HG03175 (cell line): ENCODE results near the gene ANKZF1.
A peak's percentile ranks its signal among the peaks of the same experiment; 100 is the strongest.

ENCODE experiments used
- ATAC-seq: cut with Tn5 transposase; IDR thresholded peaks from one replicate; pipeline ENCODE4 v1.9.1; 2021; ENCODE audit warnings: mild to moderate bottlenecking, moderate library complexity; ENCODE audit not compliant: unreplicated experiment

ANKZF1 gene

DNA sequence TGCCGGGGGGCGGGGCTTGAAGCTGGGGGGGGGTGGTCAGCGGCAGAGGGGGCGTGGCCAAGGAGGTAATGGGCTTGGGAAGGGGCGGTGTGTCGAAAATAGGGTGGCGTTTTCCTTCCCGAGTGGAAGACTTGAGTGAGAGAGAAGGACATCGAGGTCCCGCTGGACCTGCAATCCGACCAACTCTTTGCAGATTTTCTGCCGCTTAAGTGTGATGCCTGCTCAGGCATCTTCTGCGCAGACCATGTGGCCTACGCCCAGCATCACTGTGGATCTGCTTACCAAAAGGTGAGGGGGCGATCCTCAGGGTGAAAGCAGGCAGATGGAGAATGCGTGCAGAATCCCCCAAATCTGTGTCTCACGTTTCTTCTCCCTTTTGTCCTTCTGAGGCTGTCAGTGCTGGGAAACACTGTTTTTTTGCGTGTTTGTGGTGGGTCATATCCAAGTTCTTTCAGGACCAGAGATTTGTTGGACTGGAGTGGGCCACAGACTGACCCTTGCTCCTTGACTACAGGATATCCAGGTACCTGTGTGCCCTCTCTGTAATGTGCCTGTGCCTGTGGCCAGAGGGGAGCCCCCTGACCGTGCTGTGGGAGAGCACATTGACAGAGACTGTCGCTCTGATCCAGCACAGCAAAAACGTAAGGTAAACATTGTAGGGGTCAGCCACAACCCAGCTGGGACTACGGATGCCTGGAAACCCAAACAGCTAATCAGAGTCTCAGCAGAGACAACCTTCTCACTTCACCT lies 22.3 kb upstream of the ANKZF1 start:
- no peak for ATAC-seq

DNA sequence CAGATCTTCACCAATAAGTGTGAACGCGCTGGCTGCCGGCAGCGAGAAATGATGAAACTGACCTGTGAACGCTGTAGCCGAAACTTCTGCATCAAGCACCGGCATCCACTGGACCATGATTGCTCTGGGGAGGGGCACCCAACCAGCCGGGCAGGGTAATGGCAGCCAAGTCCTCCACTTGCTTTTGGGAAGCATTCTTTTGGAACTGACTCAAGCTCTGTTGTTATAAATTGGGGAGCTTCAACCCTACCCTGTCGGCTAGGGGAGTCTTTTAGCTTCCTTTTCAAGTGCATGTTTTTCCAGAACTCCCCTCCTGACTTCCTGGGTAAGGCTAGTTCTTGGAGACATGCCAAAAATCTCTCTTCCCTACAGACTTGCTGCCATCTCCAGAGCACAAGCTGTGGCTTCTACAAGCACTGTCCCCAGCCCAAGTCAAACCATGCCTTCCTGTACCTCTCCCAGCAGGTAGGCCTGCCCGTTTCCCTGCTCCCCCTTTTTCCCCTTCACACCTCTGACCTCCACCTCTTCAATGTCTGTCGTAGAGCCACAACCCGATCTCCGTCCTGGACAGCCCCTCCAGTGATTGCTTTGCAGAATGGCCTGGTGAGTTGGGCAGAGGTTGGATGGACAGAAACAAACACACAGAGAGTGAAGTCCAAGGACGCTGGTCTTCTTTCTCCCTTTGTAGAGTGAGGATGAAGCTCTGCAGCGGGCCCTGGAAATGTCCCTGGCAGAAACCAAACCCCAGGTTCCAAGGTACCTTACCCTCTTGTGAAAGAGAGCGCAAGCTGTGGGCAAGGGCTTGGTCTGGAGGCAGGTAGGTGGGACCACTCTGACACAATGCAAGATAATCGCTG lies 21.5 kb upstream of the ANKZF1 start:
- no peak for ATAC-seq

DNA sequence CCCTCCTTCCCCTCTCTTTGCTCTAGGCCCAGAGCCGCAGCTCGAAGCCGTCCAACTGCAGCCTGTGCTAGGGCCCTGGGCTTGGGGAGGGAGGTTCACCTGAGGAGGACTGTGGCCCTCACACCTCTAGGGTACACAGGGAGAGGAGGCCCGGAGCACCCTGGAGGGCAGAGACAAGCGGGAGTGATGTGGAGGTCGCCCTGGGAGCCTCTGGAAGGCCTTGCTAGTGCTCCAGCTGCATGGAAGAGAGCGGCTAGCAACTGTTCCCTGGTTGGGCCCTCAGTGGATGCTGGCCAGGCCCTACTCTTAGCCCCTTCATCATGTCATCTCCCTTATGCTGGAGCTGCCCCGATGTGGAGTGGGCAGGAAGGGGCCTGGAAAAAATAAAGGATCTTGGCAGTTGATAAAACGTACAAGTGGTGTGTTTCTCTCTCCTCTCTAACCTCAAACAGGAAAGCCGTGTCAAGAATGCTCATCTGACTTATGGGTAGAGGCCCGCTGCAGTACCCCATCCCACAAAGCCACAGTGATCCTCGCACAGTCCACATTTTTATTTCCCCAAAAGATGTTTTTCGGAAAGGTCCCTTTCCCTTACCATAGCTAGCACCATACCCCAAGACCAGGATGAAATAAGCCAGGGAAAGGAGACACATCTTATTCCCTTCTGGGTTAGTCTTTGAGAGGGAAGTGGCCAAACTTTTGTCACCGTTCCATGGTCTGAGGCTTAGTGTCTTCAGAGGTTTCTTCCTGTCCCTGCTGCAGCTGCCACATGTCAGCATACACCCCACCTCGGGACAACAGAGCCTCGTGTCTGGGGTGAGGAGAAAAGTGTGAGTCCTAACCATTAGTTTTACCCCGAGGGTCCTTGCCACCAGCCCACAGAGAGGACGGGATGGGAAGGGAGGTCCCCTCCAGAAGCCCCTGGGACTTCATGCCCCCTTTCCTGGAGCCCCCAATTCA lies 20.1 kb upstream of the ANKZF1 start:
- ATAC-seq, result no peak

DNA sequence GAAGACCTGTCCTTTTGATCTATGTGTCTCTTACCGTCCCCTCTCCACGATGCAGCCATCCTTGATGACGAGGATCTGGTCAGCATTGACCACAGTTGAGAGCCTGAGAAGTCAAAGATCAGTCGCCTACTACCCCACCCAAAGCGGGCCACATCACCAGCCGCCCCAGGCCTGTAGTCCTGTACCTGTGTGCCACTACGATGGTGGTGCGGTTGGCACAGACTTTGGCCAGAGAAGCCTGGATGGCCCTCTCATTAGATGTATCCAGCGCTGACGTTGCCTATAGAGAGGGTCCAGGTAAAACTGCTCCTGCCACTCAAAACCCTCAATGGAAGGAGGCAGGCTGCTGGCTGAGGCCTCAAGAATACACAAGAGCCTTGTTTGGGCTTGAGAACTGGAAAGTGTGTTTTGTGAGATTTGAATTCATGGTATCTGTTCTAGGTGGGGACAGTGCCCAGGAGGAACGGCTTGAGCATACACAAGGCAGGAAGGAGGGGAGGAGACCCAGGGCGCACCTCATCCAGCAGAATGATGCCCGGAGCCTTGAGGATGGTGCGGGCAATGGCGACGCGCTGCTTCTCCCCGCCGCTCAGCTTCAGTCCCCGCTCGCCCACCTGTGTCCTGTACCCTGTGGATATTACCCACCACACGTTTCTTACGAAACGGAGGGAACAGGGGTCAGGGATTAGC lies 19.3 kb upstream of the ANKZF1 start:
- no peak for ATAC-seq

DNA sequence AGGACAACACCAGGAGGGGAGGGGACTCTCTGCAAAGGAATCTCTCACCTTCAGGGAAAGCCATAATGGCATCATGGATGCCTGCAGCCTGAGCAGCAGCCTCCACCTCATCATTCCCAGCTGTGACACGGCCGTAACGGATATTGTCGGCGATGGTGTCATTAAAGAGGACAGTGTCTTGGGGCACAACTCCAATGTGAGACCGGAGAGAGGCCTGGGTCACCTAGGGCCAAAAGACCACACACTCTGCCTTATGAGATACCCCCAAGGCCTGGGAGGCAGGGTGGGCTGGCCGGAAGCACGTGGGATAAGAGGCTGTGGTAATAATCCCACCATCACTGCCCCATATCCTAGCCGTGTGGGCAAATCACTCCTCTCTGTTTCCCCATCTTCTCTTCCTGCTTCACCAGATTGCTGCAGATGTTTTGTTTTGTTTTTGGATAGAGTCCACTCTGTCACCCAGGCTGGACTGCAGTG lies 18.7 kb upstream of the ANKZF1 start:
- ATAC-seq, result no peak

DNA sequence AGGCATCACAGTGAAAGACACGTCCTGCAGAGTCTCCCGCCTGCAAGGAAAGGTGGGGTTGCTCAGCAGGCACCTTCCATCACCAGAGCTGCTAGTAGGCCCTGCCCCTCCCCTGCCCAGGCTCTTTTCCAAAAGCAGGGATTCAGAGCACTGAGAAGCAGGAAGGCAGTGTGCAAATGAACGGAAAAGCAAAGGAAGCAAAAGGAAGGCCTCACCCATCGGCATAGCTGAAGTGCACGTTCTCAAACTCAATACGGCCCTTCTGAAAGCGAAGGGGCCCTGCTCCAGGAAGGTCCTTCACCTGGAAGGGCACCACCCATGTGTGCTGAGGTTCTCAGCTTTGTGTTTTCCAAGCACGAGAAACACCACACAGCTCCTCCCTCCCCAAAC lies 16.6 kb upstream of the ANKZF1 start:
- ATAC-seq, result no peak

DNA sequence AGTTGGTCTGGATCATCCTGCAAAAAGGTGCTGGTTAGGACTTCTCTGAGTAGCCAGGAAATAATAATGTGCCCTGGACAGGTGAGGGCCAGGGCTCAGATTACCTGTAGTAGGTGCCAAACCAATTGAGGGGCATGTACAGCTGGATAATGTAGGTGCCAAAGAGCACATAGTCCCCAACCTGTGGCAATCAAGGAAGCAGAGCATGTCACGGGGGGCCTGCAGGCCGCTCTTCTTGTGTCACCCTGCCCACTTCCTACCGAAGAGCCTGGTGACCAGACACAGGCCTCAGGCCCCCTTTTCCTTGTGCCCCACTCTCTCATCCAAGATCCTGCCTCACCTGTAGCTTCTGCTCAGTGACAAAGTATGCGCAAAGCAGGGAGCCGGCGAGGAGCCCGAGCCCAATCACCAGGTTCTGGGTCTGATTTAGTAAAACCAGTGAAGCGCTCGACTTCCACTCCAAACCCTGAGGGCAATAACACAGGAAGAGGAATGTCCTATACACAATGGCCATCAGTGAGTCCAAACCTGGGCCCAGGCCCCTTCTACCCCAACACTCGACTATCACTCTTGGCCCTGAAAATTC lies 16.0 kb upstream of the ANKZF1 start:
- ATAC-seq, result no peak

DNA sequence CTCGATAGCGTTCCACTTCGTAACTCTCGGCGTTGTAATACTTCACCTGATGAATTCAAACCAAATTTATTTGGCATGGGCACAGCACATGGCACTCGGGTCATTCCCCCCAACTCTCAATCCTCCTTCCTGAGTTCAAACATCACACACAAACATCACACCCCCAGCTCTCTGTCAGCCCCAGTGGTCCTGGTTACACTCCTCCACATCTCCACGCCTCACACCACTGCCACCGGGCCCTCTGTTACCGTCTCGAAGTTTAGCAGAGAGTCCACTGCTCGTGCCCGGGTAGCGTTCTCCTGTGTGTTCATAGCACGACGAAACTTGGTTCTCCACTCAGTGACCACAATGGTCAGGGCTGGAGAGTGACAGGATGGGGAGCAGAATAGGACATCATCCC lies 15.5 kb upstream of the ANKZF1 start:
- ATAC-seq, result no peak

DNA sequence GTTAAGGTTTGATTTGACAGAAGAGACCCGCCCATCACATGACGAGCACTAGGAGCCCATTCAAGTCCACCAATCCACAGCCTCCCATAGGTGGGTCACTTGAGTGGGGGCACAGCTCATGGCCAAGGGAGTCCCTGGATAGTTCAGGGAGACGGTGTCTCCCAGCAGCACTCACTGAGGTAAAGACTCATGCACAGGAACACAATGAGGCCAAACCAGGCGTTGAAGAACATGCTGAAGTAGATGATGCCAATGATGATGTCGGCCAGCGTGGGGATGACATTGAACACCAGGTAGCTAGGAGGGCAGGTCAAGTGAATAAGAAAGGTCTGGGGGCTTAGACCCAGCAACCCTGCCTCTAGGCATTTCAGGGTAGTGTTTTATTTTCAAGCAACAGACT lies 14.8 kb upstream of the ANKZF1 start:
- ATAC-seq, result no peak

DNA sequence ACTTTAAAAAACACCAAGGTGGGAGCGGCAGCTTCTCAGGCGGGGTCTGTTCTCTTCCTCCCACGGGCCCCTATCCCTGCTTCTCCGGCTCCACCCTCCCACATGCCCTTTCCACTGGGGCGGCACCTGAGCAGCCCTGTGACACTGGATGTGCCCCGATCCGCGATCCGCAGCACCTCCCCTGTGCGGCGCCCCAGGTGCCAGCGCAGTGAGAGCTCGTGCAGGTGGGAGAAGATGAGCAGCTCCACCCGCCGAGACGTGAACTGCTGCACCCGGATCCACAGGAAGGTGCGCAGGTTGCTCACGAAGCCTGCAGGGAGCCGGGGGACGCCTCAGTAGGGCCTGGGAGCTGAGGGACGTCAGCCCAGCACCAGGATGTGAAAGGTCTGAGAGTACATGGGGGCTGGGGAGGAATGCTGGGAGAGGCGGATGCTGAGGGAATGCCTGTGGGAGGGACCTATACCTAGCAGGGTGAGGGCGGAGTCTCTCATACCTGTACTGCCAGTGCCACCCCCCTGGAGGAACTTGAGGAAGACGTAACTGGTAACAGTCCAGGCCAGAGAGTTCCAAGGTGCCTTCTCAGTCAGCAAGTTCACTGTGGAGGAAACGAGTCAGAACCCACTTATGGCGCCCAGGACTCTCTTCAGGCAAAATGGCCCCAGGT lies 13.6 kb upstream of the ANKZF1 start:
- ATAC-seq, result no peak

DNA sequence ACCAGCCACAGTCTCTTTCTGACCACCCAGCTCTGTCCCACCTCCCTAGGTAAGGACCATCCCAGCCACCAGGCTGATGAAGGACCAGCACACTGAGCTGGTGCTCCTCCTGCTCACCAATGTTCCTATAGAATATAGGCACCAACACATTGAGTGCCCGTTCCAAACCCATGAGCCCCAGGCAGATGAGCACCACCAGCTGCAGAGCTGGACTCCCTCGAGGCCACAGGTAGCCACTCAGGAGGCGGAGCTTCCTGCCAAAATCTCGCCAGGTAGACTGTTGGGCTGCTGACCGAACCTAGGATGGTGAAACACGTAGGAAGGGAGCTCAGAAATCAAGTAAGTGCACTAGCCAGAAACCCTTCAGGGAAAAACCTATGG lies 13.1 kb upstream of the ANKZF1 start:
- no peak for ATAC-seq

DNA sequence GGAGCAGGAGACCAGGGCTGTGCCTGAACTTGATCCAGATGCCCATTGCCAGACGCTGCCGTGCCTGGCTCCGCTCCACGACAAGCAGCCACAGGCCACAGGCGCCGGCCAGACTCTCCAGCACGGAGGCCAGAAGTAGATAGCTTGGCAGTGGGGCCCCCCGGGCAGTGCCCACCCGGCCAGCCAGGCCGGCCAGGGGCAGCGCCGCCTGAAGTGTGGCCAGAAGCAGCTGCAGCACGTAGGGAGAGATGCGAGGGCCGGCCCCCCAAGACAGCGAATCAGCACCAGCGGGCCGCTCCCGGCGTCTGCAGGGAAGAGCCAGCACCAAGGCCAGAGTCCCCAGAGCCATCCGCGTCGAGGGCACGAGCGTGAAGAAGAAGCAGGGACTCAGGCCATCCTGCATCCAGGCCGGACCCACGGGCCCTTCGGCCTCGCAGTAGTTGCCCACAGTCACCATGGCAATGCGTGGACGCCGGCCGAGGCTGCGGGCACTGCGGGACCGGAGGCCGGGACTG lies 11.3 kb upstream of the ANKZF1 start:
- ATAC-seq, result peak; percentile 32

DNA sequence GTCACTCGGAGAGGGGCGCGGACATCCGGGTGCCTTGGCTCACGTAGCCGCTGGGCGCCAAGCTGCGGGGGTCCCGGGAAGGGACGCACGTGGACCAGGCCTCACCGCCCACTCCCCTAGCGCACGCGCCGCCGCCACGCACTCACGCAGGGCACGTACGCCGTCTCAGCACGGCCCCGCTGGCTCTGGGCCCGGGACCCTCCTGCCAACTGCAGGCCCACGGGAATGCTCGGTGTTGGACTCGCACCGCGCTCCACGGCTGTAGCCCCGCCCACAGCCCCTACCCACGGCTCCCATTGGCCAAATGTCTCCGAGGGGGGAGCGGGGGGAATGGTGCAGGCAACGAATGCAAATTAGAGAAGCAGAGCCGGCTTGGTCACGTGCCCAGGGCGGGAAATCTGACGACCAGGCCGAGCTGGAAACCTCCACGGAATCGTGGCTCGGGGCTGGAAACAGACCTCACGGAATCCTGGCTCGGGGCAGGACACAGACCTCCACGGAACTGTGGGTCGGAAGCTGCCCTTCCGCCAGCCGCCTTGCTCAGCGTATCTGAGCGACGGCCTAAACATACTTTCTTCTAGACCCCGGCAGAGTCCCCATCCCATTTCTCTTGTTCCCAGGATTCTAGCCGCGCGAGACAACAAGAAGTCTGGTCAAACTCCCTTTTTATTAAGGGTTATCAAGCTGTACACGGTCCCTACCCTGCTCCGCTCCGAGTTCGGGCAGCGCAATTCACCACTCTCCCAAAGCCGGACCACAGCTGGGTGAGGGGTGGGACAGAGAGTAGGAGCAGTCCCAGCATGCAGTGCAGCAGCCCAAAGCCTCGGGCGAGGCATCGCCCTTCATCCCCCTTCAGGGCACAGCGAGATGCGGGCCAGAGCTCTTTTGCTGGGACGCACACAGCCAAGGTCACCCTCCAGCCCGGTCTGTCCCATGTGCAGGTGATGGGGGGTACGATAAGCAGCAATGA lies 10.6 kb upstream of the ANKZF1 start, which contains the start of gene ABCB6:
TSS of gene ABCB6 (minus strand) at position 227 of the 970 bp plus-strand sequence. CDS start 285 bp downstream, outside the sequence.
- ATAC-seq, result peak; percentile 85

DNA sequence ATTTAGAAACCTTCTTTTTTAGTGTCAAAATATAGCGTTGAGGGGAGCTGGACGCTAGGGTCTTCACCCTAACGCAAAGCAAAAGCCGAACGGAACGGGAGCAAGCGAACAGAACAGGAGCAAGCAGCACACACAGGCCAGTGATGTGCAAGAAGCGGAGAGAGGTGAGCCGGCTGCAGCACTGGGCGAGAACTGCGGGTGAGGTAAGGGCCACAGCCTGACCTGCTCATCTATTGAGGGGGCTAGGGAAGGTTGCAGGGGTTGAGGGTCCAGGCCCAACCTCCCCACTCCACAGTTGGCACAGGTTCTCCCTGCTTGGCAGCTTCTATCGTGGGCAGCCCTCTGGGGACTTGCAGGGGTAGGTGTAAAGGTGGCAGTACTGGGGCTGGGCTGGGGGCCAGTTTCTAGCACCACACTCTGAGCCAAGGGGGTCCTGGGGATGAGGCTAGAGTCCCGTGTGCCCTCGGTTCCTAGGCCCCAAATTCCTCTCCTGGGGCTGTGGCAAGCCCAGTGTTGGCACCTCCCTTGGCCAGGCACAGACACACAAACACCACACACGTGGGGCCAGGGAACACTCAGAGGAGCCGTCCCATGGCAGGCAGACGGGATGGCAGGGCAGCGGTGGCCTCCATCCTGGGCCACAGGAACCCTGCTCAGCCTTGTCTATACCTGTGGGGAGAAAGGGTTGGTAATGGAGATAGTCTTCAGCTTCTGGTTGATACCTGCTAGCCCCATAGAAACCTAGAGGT lies 9.6 kb upstream of the ANKZF1 start:
- no peak for ATAC-seq

DNA sequence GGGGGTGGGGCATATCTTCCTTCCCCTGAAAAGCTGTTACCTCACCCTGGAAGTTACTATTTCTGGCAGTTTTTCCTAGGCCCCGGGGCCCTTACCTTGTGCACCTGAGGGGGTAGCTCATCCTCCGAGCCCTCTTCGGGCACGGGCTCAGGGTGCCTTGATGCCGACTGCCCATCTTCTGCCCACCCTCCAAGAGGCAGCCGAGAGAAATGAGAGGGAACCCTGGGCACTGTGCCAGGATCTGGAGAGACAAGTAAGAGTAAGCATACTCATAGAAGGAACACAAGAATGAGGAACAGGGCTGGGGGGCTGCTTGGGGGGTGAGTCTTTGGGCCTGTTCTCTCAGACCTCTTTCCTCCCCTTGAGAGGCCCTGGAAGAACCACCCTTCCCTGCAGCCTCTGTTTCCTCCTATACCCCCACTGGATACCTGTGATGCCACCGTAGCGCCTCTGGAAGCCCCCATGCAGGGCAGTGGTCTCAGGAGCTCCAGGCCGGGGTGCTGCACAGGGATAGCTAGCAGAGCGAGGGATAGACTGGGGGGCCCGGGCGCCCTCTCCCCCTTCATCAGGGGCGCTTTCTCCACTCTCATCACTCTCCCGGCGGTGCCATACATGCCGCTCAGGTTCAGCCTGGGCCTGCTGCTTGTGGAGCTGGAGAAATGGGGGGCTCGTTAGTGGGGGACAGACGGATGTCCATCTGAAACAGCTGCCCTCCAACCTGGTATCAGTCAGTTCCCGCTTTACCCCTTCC lies 8.8 kb upstream of the ANKZF1 start:
- ATAC-seq, result no peak

DNA sequence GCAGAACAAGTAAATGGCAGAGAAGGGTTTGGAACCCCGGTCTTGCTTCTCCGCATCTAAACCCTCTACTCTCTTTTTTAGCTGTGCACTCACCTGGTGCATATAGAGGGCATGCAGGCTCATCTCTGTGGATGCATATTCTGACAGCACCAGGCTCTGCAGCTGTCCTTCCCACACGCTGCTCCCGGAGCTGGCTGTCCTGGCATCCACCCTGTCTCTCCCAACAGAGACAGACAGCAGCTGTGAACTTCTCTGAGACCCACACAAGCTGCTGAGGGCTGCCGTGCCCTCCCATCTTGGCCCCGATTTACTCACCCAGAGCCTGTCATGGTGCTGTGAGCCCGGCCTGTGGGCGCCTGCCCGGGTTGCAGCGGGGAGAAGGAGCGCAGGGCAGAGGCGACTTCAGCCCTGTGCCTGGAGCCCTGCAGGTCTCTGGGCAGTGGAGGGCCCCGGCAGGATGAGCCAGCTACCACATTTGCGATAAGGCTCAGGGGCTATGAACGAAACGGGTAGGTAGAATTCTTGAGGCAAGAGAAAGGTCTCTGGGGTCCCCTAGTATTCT lies 7.6 kb upstream of the ANKZF1 start:
- no peak for ATAC-seq
